LHCN-M2 (cell line): ENCODE data around the gene GPR155. TPM values are rescaled to one million over a fixed set of nuclear protein-coding genes. Genes with fewer than 3 reads are reported as not detected.
"Not testable (repeated sequence)": the region's sequence is repeated elsewhere in the genome, so short reads cannot be mapped to it uniquely, and the experiment has no call there.

ENCODE experiments used
- DNase-seq: peaks from one replicate; pipeline ENCODE4 v3.0.0-alpha.2; 2012; ENCODE audit warnings: low read depth
- total RNA-seq: library from RNA; depleted of rRNA; stranded (reverse); fragments of >200 nt; gene quantifications from 2 replicates; pipeline ENCODE4 v1.2.3, GENCODE V29; 2014

Gene GPR155
- total RNA-seq, 1 experiment from 2014 or later: 2.9 TPM

GRCh38 chr2:174439950-174440349 is 46.9 kb downstream of the GPR155 start:
- no peak for DNase-seq

GRCh38 chr2:174439323-174439722 is 47.5 kb downstream of the GPR155 start:
- no peak for DNase-seq

GRCh38 chr2:174438146-174438886 is 48.5 kb downstream of the GPR155 start:
- DNase-seq: no peak

GRCh38 chr2:174436351-174436750 is 50.5 kb downstream of the GPR155 start:
- peak; percentile 24 for DNase-seq

GRCh38 chr2:174431902-174432301 is 54.9 kb downstream of the GPR155 start:
- DNase-seq: no peak

- no peak for DNase-seq
Observed at GRCh38 chr2:174430066-174430465, 56.8 kb downstream of the GPR155 start.

GRCh38 chr2:174428214-174428613 is 58.6 kb downstream of the GPR155 start:
- no peak for DNase-seq

- peak; percentile 5 for DNase-seq
Observed at GRCh38 chr2:174412256-174412655, 74.6 kb downstream of the GPR155 start.

GRCh38 chr2:174410039-174410438 is 76.8 kb downstream of the GPR155 start:
- not testable (repeated sequence) for DNase-seq

- DNase-seq: no peak
Observed at GRCh38 chr2:174403628-174404027, 83.2 kb downstream of the GPR155 start.

- DNase-seq: no peak
Observed at GRCh38 chr2:174400853-174401252, 86.0 kb downstream of the GPR155 start.

- DNase-seq: no peak
Observed at GRCh38 chr2:174399171-174399570, 87.7 kb downstream of the GPR155 start.

- DNase-seq: no peak
Observed at GRCh38 chr2:174397773-174398172, 89.1 kb downstream of the GPR155 start.

GRCh38 chr2:174395969-174396630 is 90.7 kb downstream of the GPR155 start:
- DNase-seq: no peak

- peak; percentile 72 for DNase-seq
Observed at GRCh38 chr2:174395284-174395968, 91.4 kb downstream of the GPR155 start, which contains the start of gene SCRN3. SCRN3 (plus strand) TSS chr2:174395730; CDS start chr2:174398284, 2,554 bp downstream.

- no peak for DNase-seq
Observed at GRCh38 chr2:174392706-174393105, 94.1 kb downstream of the GPR155 start.

GRCh38 chr2:174390303-174390702 is 96.5 kb downstream of the GPR155 start:
- DNase-seq: not testable (repeated sequence)

- DNase-seq: no peak
Observed at GRCh38 chr2:174389542-174389941, 97.3 kb downstream of the GPR155 start.

- DNase-seq: not testable (repeated sequence)
Observed at GRCh38 chr2:174388706-174389105, 98.1 kb downstream of the GPR155 start.

GRCh38 chr2:174385201-174385600 is 101.6 kb downstream of the GPR155 start:
- no peak for DNase-seq

- DNase-seq: no peak
Observed at GRCh38 chr2:174383796-174384195, 103.0 kb downstream of the GPR155 start.
